Right atrium auricular region (tissue), 2 donors: Measurements from ENCODE around the gene BCL7C. TPM values are rescaled to one million over a fixed set of nuclear protein-coding genes. Genes with fewer than 3 reads are reported as not detected.

ENCODE experiments used
- DNase-seq: peaks from one replicate; pipeline ENCODE4 v3.0.0-alpha.2; 2019; ENCODE audit warnings: low spot score
- H3K27ac ChIP-seq, 2 donors: fragments of 200-600 bp; sonication (generic); 1 replicate in 1 of 2; 2 replicates in 1 of 2; pipeline ENCODE4 v1.5.1; 2016 to 2019
- H3K27me3 ChIP-seq, 2 donors: fragments of 200-600 bp; sonication (generic); one replicate each; pipeline versions ENCODE4 v1.5.1 to v1.6.0; 2017 to 2019
- H3K36me3 ChIP-seq: fragments of 200-600 bp; sonication (generic); one replicate; pipeline ENCODE4 v1.5.1; 2016
- H3K4me1 ChIP-seq, 2 donors: fragments of 200-600 bp; sonication (generic); one replicate each; pipeline versions ENCODE4 v1.5.1 to v1.6.0; 2017 to 2019
- H3K4me3 ChIP-seq, 2 donors: fragments of 200-600 bp; sonication (generic); 1 replicate in 1 of 2; 2 replicates in 1 of 2; pipeline ENCODE4 v1.5.1; 2017 to 2019; ENCODE audit warnings: mild to moderate bottlenecking in 1 of 2, moderate library complexity in 1 of 2
- H3K9me3 ChIP-seq, 2 donors: fragments of 200-600 bp; sonication (generic); one replicate each; pipeline ENCODE4 v1.5.1; 2019
- total RNA-seq, 2 donors: library from RNA; depleted of rRNA; stranded (reverse); fragments of >200 nt; gene quantifications; one replicate each; pipeline ENCODE4 v1.1.0, GENCODE V29; 2016
- TF ChIP-seq, protein P1 (sequence below), 2 donors: fragments of 200-600 bp; sonication (generic); IDR thresholded peaks; one replicate each; pipeline ENCODE4 v1.5.1; 2019; ENCODE audit warnings: antibody characterized with exemption in 2 of 2

BCL7C gene
- total RNA-seq, 2 donors from 2014 or later: 21.1 to 35.1 TPM

GRCh38 chr16:30889721-30890120, 4.2 kb downstream of the BCL7C start:
- TF ChIP-seq, protein P1, sequence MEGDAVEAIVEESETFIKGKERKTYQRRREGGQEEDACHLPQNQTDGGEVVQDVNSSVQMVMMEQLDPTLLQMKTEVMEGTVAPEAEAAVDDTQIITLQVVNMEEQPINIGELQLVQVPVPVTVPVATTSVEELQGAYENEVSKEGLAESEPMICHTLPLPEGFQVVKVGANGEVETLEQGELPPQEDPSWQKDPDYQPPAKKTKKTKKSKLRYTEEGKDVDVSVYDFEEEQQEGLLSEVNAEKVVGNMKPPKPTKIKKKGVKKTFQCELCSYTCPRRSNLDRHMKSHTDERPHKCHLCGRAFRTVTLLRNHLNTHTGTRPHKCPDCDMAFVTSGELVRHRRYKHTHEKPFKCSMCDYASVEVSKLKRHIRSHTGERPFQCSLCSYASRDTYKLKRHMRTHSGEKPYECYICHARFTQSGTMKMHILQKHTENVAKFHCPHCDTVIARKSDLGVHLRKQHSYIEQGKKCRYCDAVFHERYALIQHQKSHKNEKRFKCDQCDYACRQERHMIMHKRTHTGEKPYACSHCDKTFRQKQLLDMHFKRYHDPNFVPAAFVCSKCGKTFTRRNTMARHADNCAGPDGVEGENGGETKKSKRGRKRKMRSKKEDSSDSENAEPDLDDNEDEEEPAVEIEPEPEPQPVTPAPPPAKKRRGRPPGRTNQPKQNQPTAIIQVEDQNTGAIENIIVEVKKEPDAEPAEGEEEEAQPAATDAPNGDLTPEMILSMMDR (IDR thresholded peaks at IDR 0.05): no peak
- Histone ChIP-seq H3K4me3 (no peak overlapping the region), H3K27me3 (no peaks in the 10 kb centered on the region), H3K27ac (no peak overlapping the region), H3K36me3 (peaks cover 47% of the 10 kb centered on the region), H3K4me1 (peaks cover 0 to 19% of the 10 kb centered on the region in 2 donors), H3K9me3 (no peaks in the 10 kb centered on the region)
- no peak for DNase-seq

GRCh38 chr16:30888856-30889499, 4.9 kb downstream of the BCL7C start:
- Histone ChIP-seq H3K4me1 (peaks cover 0 to 12% of the 10 kb centered on the region in 2 donors), H3K27me3 (no peaks in the 10 kb centered on the region), H3K4me3 (no peak overlapping the region), H3K27ac (no peak overlapping the region), H3K9me3 (no peaks in the 10 kb centered on the region), H3K36me3 (peaks cover 47% of the 10 kb centered on the region)
- TF ChIP-seq, protein P1 (IDR thresholded peaks at IDR 0.05): no peak
- no peak for DNase-seq

- Histone ChIP-seq H3K27me3 (no peaks in the 10 kb centered on the region), H3K4me3 (no peak overlapping the region), H3K9me3 (no peaks in the 10 kb centered on the region), H3K4me1 (peaks cover 0 to 6% of the 10 kb centered on the region in 2 donors), H3K27ac (no peak overlapping the region), H3K36me3 (peaks cover 47% of the 10 kb centered on the region)
- DNase-seq: no peak
- TF ChIP-seq, protein P1 (IDR thresholded peaks at IDR 0.05): no peak
These were observed 6.0 kb downstream of the BCL7C start for GRCh38 chr16:30887927-30888326.

- Histone ChIP-seq H3K9me3 (no peaks in the 10 kb centered on the region), H3K4me1 (peaks cover 0 to 11% of the 10 kb centered on the region in 2 donors), H3K27me3 (no peaks in the 10 kb centered on the region), H3K27ac (no peak overlapping the region), H3K4me3 (no peak overlapping the region), H3K36me3 (peaks cover 39% of the 10 kb centered on the region)
- TF ChIP-seq, protein P1 (IDR thresholded peaks at IDR 0.05): no peak
- DNase-seq: no peak
These were observed 7.7 kb downstream of the BCL7C start for GRCh38 chr16:30886145-30886544.

DNA sequence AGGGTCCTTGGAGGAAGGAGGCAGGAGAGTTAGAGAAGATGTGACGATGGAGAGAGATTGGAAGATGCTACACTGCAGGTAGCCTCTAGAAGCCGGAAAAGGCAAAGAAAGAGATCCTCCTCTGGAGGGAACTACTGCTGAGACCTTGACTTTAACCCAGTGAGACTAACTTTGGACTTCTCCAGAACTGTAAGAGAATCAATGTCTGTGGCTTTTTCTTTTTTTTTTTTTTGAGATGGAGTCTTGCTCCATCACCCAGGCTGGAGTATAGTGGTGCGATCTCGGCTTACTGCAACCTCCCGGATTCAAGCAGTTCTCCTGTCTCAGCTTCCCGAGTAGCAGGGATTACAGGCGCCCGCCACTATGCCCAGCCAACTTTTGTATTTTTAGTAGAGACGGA, 8.7 kb downstream of the BCL7C start:
- H3K36me3 ChIP-seq: peaks cover 38% of the 10 kb centered on the region
- no peak overlapping the region for H3K4me3 ChIP-seq
- H3K4me1 ChIP-seq: peaks cover 0 to 11% of the 10 kb centered on the region in 2 donors
- H3K27me3 ChIP-seq: no peaks in the 10 kb centered on the region
- DNase-seq: no peak
- no peak overlapping the region for H3K27ac ChIP-seq
- H3K9me3 ChIP-seq: no peaks in the 10 kb centered on the region
- TF ChIP-seq, protein P1 (IDR thresholded peaks at IDR 0.05): no peak

DNA sequence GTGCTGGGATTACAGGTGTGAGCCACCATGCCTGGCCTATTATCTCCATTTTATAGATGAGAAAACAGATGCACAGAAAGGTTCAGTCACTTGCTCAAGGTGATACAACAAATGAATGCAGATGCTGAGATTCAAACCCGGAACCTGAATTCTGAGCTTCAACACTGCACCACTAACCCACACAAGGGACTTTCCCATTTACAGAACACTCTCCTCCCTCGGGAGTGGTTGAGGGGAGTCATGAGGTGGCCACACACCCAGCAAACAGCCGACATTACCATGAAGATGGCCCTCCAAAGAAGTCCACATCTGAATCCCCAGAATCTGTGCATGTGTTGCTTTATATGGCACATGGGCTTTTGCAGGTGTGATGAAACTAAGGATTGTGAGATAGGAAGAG, 9.1 kb downstream of the BCL7C start:
- H3K36me3 ChIP-seq: peaks cover 38% of the 10 kb centered on the region
- TF ChIP-seq, protein P1 (IDR thresholded peaks at IDR 0.05): no peak

More for the DNA sequence above, 9.1 kb downstream of the BCL7C start:
- no peak for DNase-seq
- Histone ChIP-seq H3K4me1 (peaks cover 0 to 11% of the 10 kb centered on the region in 2 donors), H3K4me3 (no peak overlapping the region), H3K27me3 (no peaks in the 10 kb centered on the region), H3K27ac (no peak overlapping the region), H3K9me3 (no peaks in the 10 kb centered on the region)
